OCI-M2 (cell line): ENCODE measurements around the gene TNS3.

ENCODE experiments used
- DNase-seq: peaks from one replicate; lab custom pipeline; 2025; ENCODE audit not compliant: unreplicated experiment; lab: John Stamatoyannopoulos, UW

Gene TNS3

DNA sequence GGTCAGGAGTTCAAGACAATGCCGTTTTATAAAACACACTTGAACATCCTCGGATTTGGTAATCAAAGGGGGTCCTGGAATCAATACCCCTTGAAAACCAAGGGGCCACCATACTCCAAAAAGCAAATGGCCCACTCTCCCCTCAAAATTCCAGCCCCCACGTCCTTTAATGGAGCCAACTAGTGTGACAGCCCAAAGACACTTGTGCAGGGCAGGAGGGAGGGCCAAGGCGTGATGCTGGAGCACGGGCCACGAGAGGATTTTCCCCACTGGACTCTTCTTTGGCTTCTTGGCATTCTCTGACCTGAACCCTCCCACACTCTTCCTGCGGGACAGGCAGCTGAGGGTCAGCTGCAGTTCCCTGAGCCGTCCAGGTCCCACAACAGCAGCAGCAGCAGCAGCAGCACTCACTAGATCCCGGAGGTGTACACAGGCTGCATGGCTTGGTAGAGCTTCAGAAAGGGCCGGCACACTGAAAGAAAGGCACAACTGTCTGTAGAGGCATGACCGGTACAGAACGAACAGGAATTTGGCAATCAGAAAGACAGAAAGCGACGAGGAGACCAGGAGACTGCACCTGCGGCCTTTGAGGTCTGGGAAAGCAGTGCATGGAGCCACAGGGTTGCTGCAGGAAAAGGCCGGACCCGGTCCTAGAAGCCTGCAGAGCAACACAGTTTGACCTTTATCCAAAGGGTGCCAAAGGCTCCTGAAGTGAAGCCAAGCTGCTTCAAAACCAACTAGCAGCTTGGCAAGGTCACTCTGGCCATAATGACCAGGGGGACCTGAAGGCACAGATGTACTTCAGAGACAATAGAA lies 168.2 kb downstream of the TNS3 start:
- DNase-seq, result no peak

- no peak for DNase-seq
Observed at GRCh38 chr7:47411901-47412300, 170.0 kb downstream of the TNS3 start.

DNA sequence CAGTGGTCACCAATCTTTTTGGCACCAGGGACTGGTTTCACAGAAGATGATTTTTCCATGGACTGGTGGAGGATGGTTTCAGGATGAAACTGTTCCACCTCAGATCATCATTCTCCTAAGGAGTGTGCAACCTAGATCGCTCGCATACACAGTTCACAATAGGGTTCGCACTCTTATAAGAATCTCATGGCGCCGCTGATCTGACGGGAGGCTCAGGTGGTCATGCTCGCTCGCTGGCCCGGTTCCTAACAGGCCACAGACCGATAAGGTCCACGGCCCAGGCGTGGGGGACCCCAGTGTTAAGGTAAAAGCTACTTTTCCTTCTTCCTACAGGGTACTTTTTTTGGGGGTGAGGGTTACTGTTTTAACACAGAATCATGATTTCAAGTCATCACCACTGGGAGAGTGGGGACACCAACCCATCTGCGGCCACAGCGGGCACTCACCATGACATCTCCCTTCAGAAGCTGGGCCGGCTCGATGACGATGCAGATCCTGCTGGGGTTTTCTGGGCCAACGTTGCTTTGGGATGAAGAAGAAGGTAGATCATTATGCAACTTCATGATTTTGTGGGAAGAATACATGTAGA lies 170.5 kb downstream of the TNS3 start:
- no peak for DNase-seq

GRCh38 chr7:47408675-47409074 lies 173.2 kb downstream of the TNS3 start:
- no peak for DNase-seq

DNA sequence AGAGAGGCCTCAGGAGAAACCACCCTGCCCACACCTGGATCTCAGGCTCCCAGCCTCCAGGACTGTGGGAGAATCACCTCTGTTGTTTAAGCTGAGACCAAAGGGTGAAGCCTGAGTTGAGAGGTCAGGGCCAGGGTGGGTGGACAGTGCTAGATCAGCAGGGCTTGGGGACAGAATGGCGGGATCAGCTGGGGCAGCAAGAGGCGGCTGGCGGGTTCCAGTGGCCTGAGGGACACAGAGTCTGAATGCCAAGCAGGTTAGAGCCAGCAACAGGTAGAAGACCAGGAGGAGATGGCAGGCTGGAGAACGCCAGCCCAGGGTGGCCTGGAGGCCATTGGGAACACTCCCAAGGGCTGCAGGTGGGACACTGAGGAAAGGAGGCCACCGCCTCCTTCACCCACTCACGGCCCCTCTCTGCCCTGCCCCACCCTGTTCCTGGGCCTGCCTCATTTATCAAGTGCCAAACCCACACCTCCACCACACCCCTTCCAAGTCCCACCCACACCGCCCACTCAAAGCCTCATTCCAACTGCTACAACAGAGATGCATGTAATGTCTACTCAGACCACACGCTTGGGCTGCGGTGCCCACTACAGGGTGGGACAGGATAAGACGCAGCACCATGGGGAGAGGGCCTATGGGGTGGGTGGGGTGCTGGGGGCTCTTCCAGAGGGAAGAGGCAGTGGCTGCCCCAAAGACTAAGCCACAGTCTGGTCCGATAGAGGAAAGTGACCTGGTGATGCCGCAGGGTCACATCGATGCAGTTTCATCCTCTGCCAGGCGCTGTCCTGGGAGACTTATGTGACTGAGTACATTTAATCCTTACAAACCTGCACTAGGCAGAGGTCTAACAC lies 173.9 kb downstream of the TNS3 start:
- DNase-seq, result no peak

GRCh38 chr7:47407136-47407535 lies 174.8 kb downstream of the TNS3 start:
- no peak for DNase-seq

GRCh38 chr7:47406801-47407129 lies 175.1 kb downstream of the TNS3 start:
- DNase-seq, result no peak

DNA sequence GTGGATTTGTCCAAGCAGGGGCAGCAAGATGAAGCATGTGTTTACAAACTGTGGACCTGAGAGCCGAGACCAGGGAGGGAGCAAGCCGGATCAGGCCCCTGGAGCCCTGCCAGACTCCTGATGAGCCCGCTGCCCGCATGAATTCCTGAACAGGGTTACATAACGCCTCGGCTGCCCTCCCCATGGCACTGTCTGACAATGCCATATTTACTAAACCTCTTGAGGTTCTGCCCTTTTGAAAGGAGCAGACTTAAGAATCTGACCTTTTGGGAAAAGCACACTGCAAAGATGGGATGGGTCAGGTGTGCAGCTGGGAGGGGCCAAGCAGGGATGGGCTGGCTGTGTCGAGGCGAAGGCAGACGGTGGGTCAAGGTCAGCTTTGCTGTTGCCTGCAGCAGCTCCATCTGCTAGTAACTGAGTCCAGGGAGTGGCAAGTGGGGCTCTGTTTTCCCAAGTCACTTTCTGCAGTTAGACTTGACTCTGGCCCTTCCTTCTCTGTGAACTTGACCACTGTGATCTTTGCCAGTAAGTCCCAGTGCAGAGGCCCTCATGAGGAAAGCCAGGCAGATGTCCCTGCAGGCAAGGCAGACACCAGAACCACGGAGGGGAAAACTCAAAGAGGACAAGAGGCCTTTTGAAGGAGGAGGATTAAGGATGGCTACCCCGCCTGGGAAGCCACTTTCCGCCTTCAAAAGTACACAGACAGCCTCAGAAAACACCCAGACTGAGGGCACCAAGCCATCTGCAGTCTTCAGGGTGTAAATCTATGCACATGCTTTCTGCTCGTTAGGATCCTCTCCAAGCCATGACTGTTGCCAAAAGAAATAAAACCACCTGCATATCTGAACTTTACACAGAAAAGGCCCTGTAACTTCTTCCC lies 175.8 kb downstream of the TNS3 start:
- no peak for DNase-seq

- DNase-seq, result no peak
Observed at GRCh38 chr7:47405286-47405904, 176.5 kb downstream of the TNS3 start.

DNA sequence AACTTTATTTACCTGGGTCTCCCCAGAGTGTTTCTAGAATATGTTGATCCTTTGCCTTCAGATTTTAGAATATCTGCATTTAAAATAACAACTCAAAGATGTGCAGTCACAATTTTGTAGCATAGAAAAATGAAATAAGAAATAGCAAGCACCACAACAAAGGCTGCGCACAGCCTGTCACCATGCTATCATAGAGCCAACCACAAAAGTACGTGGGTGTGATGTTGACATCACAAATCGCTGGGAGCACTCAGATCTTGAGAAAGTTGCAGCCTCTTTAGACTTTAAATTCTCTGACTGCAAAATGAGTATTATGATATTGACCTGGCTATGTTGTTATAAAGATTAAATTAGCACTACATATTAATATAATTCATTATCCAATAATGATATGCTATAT lies 177.9 kb downstream of the TNS3 start:
- no peak for DNase-seq

DNA sequence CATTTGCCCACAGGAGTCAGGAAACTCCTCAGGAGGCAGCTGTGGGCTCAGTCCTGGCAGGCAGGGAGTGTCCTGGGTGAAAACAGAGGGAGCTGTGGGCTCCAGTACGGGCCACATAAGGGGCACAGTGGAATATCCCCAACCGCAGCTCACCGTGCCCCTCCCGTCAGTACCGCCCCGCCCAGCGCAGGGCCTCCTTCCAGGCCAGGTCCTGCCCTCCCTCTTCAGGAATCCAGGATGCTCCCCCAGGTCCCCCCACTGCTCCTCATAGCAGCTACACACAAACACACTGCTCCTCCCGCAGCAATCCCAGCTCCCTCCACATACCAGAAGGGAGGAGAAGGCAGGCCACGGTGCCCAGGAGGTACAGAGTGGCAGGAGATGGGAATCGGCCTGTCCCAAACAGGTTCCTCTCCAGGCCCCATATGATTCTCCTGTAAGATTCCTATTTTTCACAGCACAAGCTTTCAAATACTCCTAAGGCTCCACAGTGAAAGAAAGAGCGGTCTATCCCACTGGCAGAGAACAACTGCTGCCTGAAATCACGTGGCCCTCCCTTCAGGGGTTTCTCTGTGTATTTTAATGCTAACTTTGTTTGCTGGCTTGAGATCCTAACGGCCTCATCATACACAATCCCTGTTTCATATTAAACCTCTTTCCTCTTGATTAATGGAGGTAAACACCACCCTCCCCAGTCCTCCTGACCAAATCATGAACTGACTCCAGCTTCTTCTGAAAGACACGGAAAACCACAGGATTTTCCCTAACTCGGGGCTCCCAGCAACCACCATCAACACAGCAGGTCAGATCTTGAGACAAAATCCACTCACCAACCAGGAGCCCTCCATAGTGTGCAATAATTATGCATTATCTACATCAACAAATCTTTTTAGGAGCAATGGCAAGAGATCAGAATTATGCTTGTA lies 178.7 kb downstream of the TNS3 start:
- DNase-seq, result no peak

- DNase-seq, result no peak
Observed at GRCh38 chr7:47401611-47402570, 180.0 kb downstream of the TNS3 start.

- no peak for DNase-seq
Observed at GRCh38 chr7:47400741-47401206, 181.1 kb downstream of the TNS3 start.

DNA sequence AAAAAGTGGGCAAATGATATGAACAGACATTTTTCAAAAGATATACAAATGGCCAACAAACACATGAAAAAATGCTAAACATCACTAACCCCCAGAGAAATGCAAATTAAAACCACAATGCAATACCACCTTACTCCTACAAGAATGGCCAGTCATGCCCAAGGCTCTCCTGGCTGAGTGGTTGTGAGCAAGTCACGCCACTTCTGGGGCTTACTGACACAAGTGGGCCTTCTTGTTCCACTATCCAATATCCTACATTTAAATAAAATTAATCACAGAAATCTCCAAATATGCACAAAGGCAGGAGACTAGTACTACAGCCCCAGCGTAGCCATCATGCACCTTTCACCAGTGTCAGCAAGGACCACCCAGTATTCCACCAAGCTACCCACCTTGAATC lies 181.9 kb downstream of the TNS3 start:
- DNase-seq, result no peak

DNA sequence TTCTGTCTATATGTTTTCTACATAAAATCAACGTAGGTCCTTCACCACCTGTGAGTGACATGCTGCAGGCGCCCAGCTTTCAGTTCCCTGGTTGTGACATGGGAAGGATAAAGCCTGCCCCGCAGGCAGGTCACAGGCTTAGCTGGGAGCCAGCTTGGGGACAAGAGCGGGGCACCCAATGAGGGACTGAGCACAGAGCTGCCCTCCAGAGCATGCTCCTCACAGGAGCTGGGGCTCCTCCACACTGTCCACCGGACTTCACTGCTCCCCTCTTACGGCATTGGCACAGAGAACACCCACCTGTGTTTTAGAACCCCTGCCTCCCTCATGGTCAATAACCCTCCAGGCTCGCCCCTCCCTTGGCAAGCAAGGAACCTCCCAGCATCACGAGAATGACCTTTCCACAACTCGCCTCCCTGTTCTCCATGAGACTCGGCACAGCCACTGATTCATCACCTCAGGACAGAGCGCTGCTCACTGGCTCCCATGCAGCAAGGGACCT lies 187.1 kb downstream of the TNS3 start:
- DNase-seq, result no peak

DNA sequence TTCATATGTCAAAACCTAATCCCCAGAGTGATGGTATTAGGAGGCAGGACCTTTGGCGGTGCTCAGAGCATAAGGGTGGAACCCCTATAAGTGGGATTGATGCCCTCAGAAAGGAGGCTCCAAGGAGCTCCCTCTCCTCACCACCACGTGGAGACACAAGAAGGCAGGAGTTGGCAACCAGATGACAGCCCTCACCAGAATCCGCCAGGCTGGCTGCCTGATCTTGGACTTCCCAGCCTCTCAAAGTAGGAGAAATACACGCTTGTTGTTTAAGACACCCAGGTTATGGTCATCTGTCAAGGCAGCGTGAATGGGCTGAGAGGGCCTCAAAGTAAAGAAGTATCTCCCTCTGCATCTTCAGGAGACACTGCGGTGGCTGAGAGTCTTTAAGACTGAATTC lies 187.7 kb downstream of the TNS3 start:
- no peak for DNase-seq

GRCh38 chr7:47393406-47393805 lies 188.5 kb downstream of the TNS3 start:
- no peak for DNase-seq

GRCh38 chr7:47392241-47392759 lies 189.6 kb downstream of the TNS3 start:
- DNase-seq, result no peak
